ENCODE data around the gene DNAJA2. TPM values are rescaled to one million over a fixed set of nuclear protein-coding genes. Genes with fewer than 3 reads are reported as not detected.

Gene DNAJA2
- total RNA-seq, 1 donor from 2014 or later, result 86.3 TPM

GRCh38 chr16:46911650-46912049, 61.8 kb downstream of the DNAJA2 start:
- intact Hi-C loops (cut with DNase I), result no loop called here
- no peak for DNase-seq (ENCODE audit: missing footprints)
- ATAC-seq, result no peak

GRCh38 chr16:46911038-46911437, 62.4 kb downstream of the DNAJA2 start:
- intact Hi-C loops (cut with DNase I), result no loop called here
- no peak for DNase-seq (ENCODE audit: missing footprints)
- no peak for ATAC-seq

- no peak for DNase-seq (ENCODE audit: missing footprints)
- intact Hi-C loops (cut with DNase I), result loop anchor here (1.0 kb wide), 1 partner anchor 54 kb away; no protein-coding TSS in a partner anchor
- no peak for ATAC-seq
Measured at GRCh38 chr16:46908540-46909372, 64.7 kb downstream of the DNAJA2 start.

- peak; percentile 43 for ATAC-seq
- intact Hi-C loops (cut with DNase I), result no loop called here
- DNase-seq (ENCODE audit: missing footprints), result no peak
Measured at GRCh38 chr16:46907061-46907774, 66.3 kb downstream of the DNAJA2 start.

- no peak for ATAC-seq
- no peak for DNase-seq (ENCODE audit: missing footprints)
- intact Hi-C loops (cut with DNase I), result no loop called here
Measured at GRCh38 chr16:46906360-46907060, 67.0 kb downstream of the DNAJA2 start.

Other genes with a start within 250 kb of the DNAJA2 start
- gene MYLK3, start 225.3 kb downstream of the DNAJA2 start, total RNA-seq, result 261 TPM
- gene C16orf87, start 142.5 kb downstream of the DNAJA2 start, total RNA-seq, result 13.6 TPM
- gene GPT2, start 89.3 kb downstream of the DNAJA2 start, total RNA-seq, result 21.9 TPM
- 4.5 TPM for gene NETO2, start 170.3 kb upstream of the DNAJA2 start, total RNA-seq